WERI-Rb-1 (cell line): Measurements from ENCODE around the gene BARHL1.

Source experiments
- DNase-seq: peaks from one replicate; pipeline ENCODE4 v3.0.0-alpha.2; 2020
- H3K27ac ChIP-seq: fragments of 250-450 bp; sonication (Bioruptor Pico); 2 replicates; pipeline ENCODE4 v1.5.1; 2020; ENCODE audit warnings: mild to moderate bottlenecking, moderate library complexity
- H3K27me3 ChIP-seq: fragments of 250-450 bp; sonication (Bioruptor Pico); 2 replicates; pipeline ENCODE4 v1.5.1; 2021; ENCODE audit warnings: mild to moderate bottlenecking, low read depth, moderate library complexity; ENCODE audit not compliant: insufficient read depth, severe bottlenecking
- H3K36me3 ChIP-seq: fragments of 250-450 bp; sonication (Bioruptor Pico); 2 replicates; pipeline ENCODE4 v1.5.1; 2020; ENCODE audit warnings: mild to moderate bottlenecking, moderate library complexity
- H3K4me3 ChIP-seq: 2 replicates; pipeline ENCODE4 v1.5.1; 2011; ENCODE audit warnings: low read depth, mild to moderate bottlenecking, control low read depth, low read length
- H3K9me3 ChIP-seq: fragments of 250-450 bp; sonication (Bioruptor Pico); 2 replicates; pipeline ENCODE4 v1.5.1; 2021; ENCODE audit warnings: mild to moderate bottlenecking, moderate library complexity; ENCODE audit not compliant: severe bottlenecking
- TF ChIP-seq, protein P1 (sequence below): IDR thresholded peaks from 2 replicates; pipeline ENCODE4 v1.5.1; 2011; ENCODE audit warnings: low read depth, mild to moderate bottlenecking, control low read depth, inconsistent platforms, low read length

The BARHL1 gene

DNA sequence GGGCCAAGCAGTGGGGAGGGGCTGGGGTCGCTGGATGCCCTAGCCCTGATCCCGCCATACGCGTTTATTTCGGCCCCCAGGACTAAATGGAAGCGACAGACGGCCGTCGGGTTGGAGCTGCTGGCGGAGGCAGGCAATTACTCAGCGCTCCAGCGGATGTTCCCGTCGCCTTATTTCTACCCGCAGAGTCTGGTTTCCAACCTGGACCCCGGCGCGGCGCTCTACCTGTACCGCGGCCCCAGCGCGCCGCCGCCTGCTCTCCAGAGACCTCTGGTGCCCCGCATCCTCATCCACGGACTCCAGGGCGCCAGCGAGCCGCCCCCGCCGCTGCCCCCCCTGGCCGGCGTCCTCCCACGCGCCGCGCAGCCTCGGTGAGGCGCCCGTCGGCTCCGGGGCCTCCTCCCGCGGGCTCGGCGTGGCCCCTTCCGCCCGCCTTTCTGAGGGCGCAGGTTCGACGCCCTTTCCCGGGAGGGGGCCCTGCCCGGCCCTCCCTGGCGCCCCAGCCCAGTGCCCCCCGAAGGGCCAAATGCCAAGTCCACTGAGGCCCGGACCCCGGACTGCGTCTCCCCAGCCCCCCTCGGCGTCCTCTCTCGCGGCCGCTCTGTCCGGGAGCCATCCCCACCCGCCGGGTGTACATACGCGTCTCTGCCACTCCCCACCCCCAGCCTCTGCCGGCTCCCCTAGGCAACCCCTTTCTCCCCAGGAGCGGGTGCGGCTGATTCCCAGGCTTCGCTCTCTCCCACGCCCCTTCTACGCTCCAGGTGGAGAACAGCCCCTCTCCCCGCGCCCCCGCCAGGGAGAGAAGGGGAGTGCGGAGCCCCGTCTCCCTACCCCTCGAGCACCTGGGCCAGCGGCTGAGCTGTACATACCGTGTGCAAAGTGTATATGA is 7.0 kb downstream of the BARHL1 start:
- H3K4me3 ChIP-seq = no peak overlapping the region
- peaks cover 89% of the 10 kb centered on the region for H3K27me3 ChIP-seq
- peaks cover 4% of the 10 kb centered on the region for H3K36me3 ChIP-seq
- H3K9me3 ChIP-seq = peaks cover 2% of the 10 kb centered on the region
- TF ChIP-seq, protein P1, sequence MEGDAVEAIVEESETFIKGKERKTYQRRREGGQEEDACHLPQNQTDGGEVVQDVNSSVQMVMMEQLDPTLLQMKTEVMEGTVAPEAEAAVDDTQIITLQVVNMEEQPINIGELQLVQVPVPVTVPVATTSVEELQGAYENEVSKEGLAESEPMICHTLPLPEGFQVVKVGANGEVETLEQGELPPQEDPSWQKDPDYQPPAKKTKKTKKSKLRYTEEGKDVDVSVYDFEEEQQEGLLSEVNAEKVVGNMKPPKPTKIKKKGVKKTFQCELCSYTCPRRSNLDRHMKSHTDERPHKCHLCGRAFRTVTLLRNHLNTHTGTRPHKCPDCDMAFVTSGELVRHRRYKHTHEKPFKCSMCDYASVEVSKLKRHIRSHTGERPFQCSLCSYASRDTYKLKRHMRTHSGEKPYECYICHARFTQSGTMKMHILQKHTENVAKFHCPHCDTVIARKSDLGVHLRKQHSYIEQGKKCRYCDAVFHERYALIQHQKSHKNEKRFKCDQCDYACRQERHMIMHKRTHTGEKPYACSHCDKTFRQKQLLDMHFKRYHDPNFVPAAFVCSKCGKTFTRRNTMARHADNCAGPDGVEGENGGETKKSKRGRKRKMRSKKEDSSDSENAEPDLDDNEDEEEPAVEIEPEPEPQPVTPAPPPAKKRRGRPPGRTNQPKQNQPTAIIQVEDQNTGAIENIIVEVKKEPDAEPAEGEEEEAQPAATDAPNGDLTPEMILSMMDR = no peak
- no peak for DNase-seq
- no peak overlapping the region for H3K27ac ChIP-seq

GRCh38 chr9:132590037-132590317 is 7.6 kb downstream of the BARHL1 start:
- no peak overlapping the region for H3K4me3 ChIP-seq
- peaks cover 2% of the 10 kb centered on the region for H3K9me3 ChIP-seq
- H3K27ac ChIP-seq = no peak overlapping the region
- H3K36me3 ChIP-seq = peaks cover 9% of the 10 kb centered on the region
- TF ChIP-seq, protein P1 = no peak
- DNase-seq = no peak
- peaks cover 84% of the 10 kb centered on the region for H3K27me3 ChIP-seq

GRCh38 chr9:132590318-132591182 is 8.1 kb downstream of the BARHL1 start:
- no peak overlapping the region for H3K27ac ChIP-seq
- peaks cover 9% of the 10 kb centered on the region for H3K36me3 ChIP-seq
- H3K9me3 ChIP-seq = peaks cover 2% of the 10 kb centered on the region
- no peak overlapping the region for H3K4me3 ChIP-seq
- H3K27me3 ChIP-seq = peaks cover 78% of the 10 kb centered on the region
- TF ChIP-seq, protein P1 = no peak
- DNase-seq = peak; percentile 47

DNA sequence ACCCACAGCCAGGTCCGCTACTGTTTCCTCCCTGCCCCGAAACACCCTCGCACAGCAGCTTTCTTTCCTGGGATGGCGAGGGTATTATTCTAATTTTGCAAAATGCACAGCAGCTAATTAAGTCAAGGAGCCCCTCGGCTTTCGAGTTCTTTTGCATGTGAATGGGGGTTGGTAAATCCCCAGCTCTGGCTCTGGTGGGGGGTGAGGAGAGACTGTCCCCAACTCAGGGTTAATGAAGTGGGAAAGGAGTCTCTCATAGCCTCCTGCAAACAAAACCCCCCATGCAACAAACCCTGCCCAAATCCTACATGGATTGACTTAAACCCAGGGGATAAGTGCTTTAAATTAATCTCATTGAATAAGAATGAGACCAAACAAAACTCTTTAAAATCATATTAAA is 8.8 kb downstream of the BARHL1 start:
- TF ChIP-seq, protein P1 = no peak

DNA sequence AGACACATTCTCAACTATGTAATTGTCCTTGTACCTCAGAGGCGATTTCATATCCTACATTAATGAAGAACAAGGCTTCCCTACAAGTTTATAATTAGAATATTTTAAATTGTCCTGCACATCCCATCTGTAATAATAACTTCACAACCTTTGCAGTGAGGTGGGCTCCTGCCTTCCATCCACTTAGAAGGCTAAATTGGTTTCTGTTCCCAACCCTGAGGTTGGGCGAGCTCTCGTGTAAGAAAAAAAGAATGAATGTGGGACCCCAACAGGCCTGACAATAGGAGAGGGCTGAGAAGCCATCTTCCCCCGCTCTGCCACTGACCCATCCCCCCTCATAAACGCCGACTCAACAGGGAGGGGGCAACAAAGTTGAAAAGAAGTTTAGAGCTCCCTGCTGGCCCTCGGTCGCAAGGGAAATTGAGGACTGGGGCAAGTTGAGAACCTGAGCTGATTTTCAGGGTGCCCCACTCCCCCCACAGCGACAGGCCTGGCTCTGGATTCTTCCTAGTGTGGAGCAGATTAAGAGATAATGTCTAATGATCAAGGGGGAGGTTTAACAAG is 9.4 kb downstream of the BARHL1 start:
- DNase-seq = no peak
- TF ChIP-seq, protein P1 = no peak
- Histone ChIP-seq H3K27me3 (peaks cover 67% of the 10 kb centered on the region), H3K27ac (no peak overlapping the region), H3K9me3 (no peaks in the 10 kb centered on the region), H3K36me3 (peaks cover 9% of the 10 kb centered on the region), H3K4me3 (no peak overlapping the region)

More for the DNA sequence above, 8.8 kb downstream of the BARHL1 start:
- no peaks in the 10 kb centered on the region for H3K9me3 ChIP-seq
- no peak for DNase-seq
- H3K36me3 ChIP-seq = peaks cover 9% of the 10 kb centered on the region
- H3K27ac ChIP-seq = no peak overlapping the region
- peaks cover 73% of the 10 kb centered on the region for H3K27me3 ChIP-seq
- no peak overlapping the region for H3K4me3 ChIP-seq
